ENCODE results near the gene RRBP1.

GRCh38 chr20:17634661-17635331 is 47.2 kb downstream of the RRBP1 start:
- no peak for TF ChIP-seq RAD21 (IDR thresholded peaks at IDR 0.05; ENCODE audit: low read length)
- no peak for TF ChIP-seq POLR2A (IDR thresholded peaks at IDR 0.05; ENCODE audit: low read depth, low read length)
